T-cell (primary cell): Measurements from ENCODE around the gene EGFL6. TPM values are rescaled to one million over a fixed set of nuclear protein-coding genes. Genes with fewer than 3 reads are reported as not detected.
"Not testable (repeated sequence)": the region's sequence is repeated elsewhere in the genome, so short reads cannot be mapped to it uniquely, and the experiment has no call there.

Source experiments
- ATAC-seq, 4 experiments: fragments of 200-7000 bp in 3 of 4; fragments of 150-1000 bp in 1 of 4; cut with Tn5 transposase; replicated peaks in 1 of 4; 1 replicate in 3 of 4; 2 replicates in 1 of 4; pipeline ENCODE4 v1.10.0; 2021; ENCODE audit warnings: moderate library complexity in 3 of 4, mild to moderate bottlenecking in 2 of 4, moderate number of reproducible peaks in 1 of 4
- CTCF ChIA-PET, 2 donors: fragments of 300-600 bp; sonication (Branson Sonifier 250); formaldehyde crosslinking; loops; one replicate each; lab custom pipeline; 2022; ENCODE audit warnings: antibody characterized with exemption in 2 of 2; lab: Charles Lee
- POLR2A ChIA-PET, 2 donors: fragments of 300-600 bp; sonication (Branson Sonifier 250); formaldehyde crosslinking; loops; one replicate each; lab custom pipeline; 2022; ENCODE audit warnings: antibody characterized with exemption in 2 of 2; lab: Charles Lee
- DNase-seq, 35 experiments: peaks; one replicate each; pipeline versions ENCODE4 v3.0.0 to v3.0.0-alpha.2; 2013 to 2023
- H3K27ac ChIP-seq: one replicate; pipeline ENCODE4 v1.5.1; 2013; ENCODE audit warnings: low read length
- H3K27me3 ChIP-seq, 2 experiments: replicated peaks in 1 of 2; 1 replicate in 1 of 2; 2 replicates in 1 of 2; pipeline versions ENCODE4 v1.6.1 to v1.7.0; 2013; ENCODE audit warnings: low read length in 1 of 2, mixed read lengths in 1 of 2; ENCODE audit not compliant: control insufficient read depth in 2 of 2, insufficient read depth in 2 of 2; ENCODE audit errors: extremely low read depth in 1 of 2
- H3K36me3 ChIP-seq, 2 donors: 1 replicate in 1 of 2; 2 replicates in 1 of 2; pipeline versions ENCODE4 v1.6.1 to v1.7.0; 2013; ENCODE audit warnings: low read length in 1 of 2; ENCODE audit not compliant: control insufficient read depth in 2 of 2, insufficient read depth in 1 of 2; ENCODE audit errors: extremely low read depth in 1 of 2
- H3K4me1 ChIP-seq, 2 experiments: 1 replicate in 1 of 2; 2 replicates in 1 of 2; pipeline versions ENCODE4 v1.6.1 to v1.7.0; 2013; ENCODE audit warnings: low read length in 2 of 2, mixed read lengths in 1 of 2; ENCODE audit not compliant: insufficient read depth in 2 of 2, control insufficient read depth in 1 of 2; ENCODE audit errors: extremely low read depth in 1 of 2
- H3K4me3 ChIP-seq, 2 donors: 1 replicate in 1 of 2; 2 replicates in 1 of 2; pipeline versions ENCODE4 v1.5.1 to v1.7.0; 2013; ENCODE audit warnings: mild to moderate bottlenecking in 2 of 2, low read length in 1 of 2, moderate library complexity in 1 of 2; ENCODE audit not compliant: control insufficient read depth in 1 of 2; ENCODE audit errors: extremely low read depth in 1 of 2
- H3K9me3 ChIP-seq: 2 replicates; pipeline ENCODE4 v1.7.0; 2013
- H3K27ac Mint-ChIP-seq, 2 donors: one replicate each; pipeline ENCODE4 v1.8.0; 2020 to 2021; ENCODE audit warnings: mild to moderate bottlenecking in 2 of 2, mixed read lengths in 2 of 2
- H3K27me3 Mint-ChIP-seq, 2 donors: one replicate each; pipeline ENCODE4 v1.8.0; 2021 to 2022; ENCODE audit warnings: mixed read lengths in 2 of 2
- H3K36me3 Mint-ChIP-seq: one replicate; pipeline ENCODE4 v1.8.0; 2021; ENCODE audit warnings: mixed read lengths
- H3K4me1 Mint-ChIP-seq, 3 donors: one replicate each; pipeline ENCODE4 v1.8.0; 2020 to 2022; ENCODE audit warnings: mixed read lengths in 3 of 3, mild to moderate bottlenecking in 1 of 3
- H3K4me3 Mint-ChIP-seq, 3 donors: one replicate each; pipeline ENCODE4 v1.8.0; 2020 to 2022; ENCODE audit warnings: mild to moderate bottlenecking in 3 of 3, mixed read lengths in 3 of 3, moderate library complexity in 3 of 3
- H3K9me3 Mint-ChIP-seq, 3 donors: one replicate each; pipeline ENCODE4 v1.8.0; 2020 to 2022; ENCODE audit warnings: mixed read lengths in 3 of 3
- WGBS: methylation state at CpG from one replicate; pipeline ENCODE4 v1.1.5; 2013; ENCODE audit warnings: missing lambda C conversion rate; ENCODE audit not compliant: insufficient coverage; 5-methylcytosine and 5-hydroxymethylcytosine counted together
- total RNA-seq, 35 experiments: library from RNA in 6 of 35; stranded (reverse) in 6 of 35; fragments of 120-200 nt in 1 of 35; gene quantifications; one replicate each; pipeline versions ENCODE4 v1.2.1 to v1.2.4 and lab custom pipeline; 2013 to 2026

Gene EGFL6
- total RNA-seq, 5 donors from 2014 or later (not counting 1 experiment from before 2014, with no cell fraction given): 0.09 to 0.26 TPM; not detected in 3

DNA sequence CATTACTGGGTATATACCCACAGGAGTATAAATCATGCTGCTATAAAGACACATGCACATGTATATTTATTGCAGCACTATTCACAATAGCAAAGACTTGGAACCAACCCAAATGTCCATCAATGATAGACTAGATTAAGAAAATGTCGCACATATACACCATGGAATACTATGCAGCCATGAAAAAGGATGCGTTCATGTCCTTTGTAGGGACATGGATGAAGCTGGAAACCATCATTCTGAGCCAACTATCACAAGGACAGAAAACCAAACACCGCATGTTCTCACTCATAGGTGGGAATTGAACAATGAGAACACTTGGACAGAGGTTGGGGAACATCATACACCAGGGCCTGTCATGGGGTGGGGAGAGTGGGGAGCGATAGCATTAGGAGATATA lies 110.3 kb downstream of the EGFL6 start:
- H3K4me3 ChIP-seq, H3K9me3 ChIP-seq, DNase-seq, H3K36me3 ChIP-seq, ATAC-seq, H3K27ac ChIP-seq, H3K4me1 ChIP-seq, H3K4me3 Mint-ChIP-seq, H3K27ac Mint-ChIP-seq, CTCF ChIA-PET, H3K27me3 ChIP-seq, H3K27me3 Mint-ChIP-seq, POLR2A ChIA-PET, H3K36me3 Mint-ChIP-seq, H3K4me1 Mint-ChIP-seq, H3K9me3 Mint-ChIP-seq: not testable (repeated sequence)
- no CpG with 5 or more reads among the region's 4 CpGs for WGBS

DNA sequence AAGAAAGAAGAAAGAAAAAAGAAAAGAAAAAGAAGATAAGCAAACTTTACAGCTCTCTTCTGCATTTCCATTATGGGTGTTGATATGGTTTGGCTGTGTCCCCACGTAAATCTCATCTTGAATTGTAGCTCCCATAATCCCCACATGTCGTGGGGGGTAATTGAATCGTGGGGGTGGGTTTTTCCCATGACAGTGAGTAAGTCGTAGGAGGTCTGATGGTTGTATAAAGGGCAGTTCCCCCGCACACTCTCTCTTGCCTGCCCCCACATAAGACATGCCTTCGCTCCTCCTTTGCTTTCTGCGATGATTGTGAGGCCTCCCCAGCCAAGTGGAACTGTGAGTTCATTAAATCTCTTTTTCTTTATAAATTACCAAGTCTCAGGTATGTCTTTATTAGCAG lies 112.2 kb downstream of the EGFL6 start:
- H3K4me3 ChIP-seq: no peak overlapping the region
- no peak for ATAC-seq
- no peaks in the 10 kb centered on the region for H3K9me3 ChIP-seq
- H3K4me1 Mint-ChIP-seq: peaks cover 5 to 21% (median 6%) of the 10 kb centered on the region in 3 donors
- H3K27ac ChIP-seq: no peak overlapping the region
- no peak overlapping the region for H3K4me3 Mint-ChIP-seq
- ChIA-PET CTCF (interaction anchor here in 1 of 2 donors (0.7 kb wide), 2 partner anchors 23 to 102 kb away, joined by 4 to 6 read pairs; no protein-coding TSS in a partner anchor), POLR2A (interaction anchor here in 1 of 2 donors (0.6 kb wide), 1 partner anchor 51 kb away, joined by 3 read pairs; no protein-coding TSS in a partner anchor)
- H3K36me3 ChIP-seq: no peaks in the 10 kb centered on the region
- peaks cover 0 to 2% of the 10 kb centered on the region in 2 experiments for H3K4me1 ChIP-seq
- no peak overlapping the region for H3K27ac Mint-ChIP-seq
- WGBS: no CpG with 5 or more reads among the region's 7 CpGs
- peaks cover 0 to 9% of the 10 kb centered on the region in 2 donors for H3K27me3 Mint-ChIP-seq
- no peak for DNase-seq
- no peaks in the 10 kb centered on the region for H3K27me3 ChIP-seq
- peaks cover 3% of the 10 kb centered on the region for H3K36me3 Mint-ChIP-seq
- H3K9me3 Mint-ChIP-seq: no peaks in the 10 kb centered on the region

Other genes with a start within 250 kb of the EGFL6 start
- gene ATXN3L, start 249.5 kb upstream of the EGFL6 start, total RNA-seq: not detected
- 10 to 100 TPM in 1 of 5 donors, 1 to 10 TPM in 4; 8.0 to 12.8 (median 9.5) TPM for gene TCEANC, start 83.5 kb downstream of the EGFL6 start, total RNA-seq
- gene RAB9A, start 119.5 kb downstream of the EGFL6 start, total RNA-seq: 10 to 100 TPM; 12.2 to 27.3 (median 16.4) TPM
- gene TRAPPC2, start 165.0 kb downstream of the EGFL6 start, total RNA-seq: 10 to 100 TPM; 24.8 to 32.9 (median 29.7) TPM
- gene OFD1, start 165.1 kb downstream of the EGFL6 start, total RNA-seq: 10 to 100 TPM; 78.8 to 96.8 (median 89.3) TPM
- gene GPM6B, start 247.5 kb downstream of the EGFL6 start, total RNA-seq: under 1 TPM in 2 of 5 donors, not detected in 3; 0.09 to 0.35 TPM